Adrenal gland (tissue), 12 donors: ENCODE measurements around the gene SH2D1A. TPM values are rescaled to one million over a fixed set of nuclear protein-coding genes. Genes with fewer than 3 reads are reported as not detected.

Source experiments
- DNase-seq, 7 donors: peaks; one replicate each; pipeline ENCODE4 v3.0.0-alpha.2; 2019 to 2020
- H3K27ac ChIP-seq, 5 donors: fragments of 200-600 bp; sonication (generic) in 4 of 5; 1 replicate in 3 of 5; 2 replicates in 2 of 5; pipeline versions ENCODE4 v1.5.1 to v1.8.0; 2016 to 2020; ENCODE audit warnings: mild to moderate bottlenecking in 1 of 5
- H3K27me3 ChIP-seq: fragments of 200-600 bp; 2 replicates; pipeline ENCODE4 v1.8.0; 2021
- H3K36me3 ChIP-seq, 2 donors: fragments of 200-600 bp; replicated peaks in 1 of 2; 1 replicate in 1 of 2; 2 replicates in 1 of 2; pipeline versions ENCODE4 v1.5.1 to v1.8.0; 2018 to 2022
- H3K4me1 ChIP-seq, 2 donors: fragments of 200-600 bp; replicated peaks in 1 of 2; 1 replicate in 1 of 2; 2 replicates in 1 of 2; pipeline versions ENCODE4 v1.5.1 to v1.8.0; 2018 to 2021
- H3K4me3 ChIP-seq, 4 donors: fragments of 200-600 bp; sonication (generic) in 3 of 4; one replicate each; pipeline ENCODE4 v1.5.1; 2016 to 2018
- H3K9me3 ChIP-seq, 3 donors: fragments of 200-600 bp; sonication (generic) in 1 of 3; replicated peaks in 1 of 3; 1 replicate in 2 of 3; 2 replicates in 1 of 3; pipeline versions ENCODE4 v1.5.1 to v1.8.0; 2016 to 2021
- POLR2A ChIP-seq, 2 donors: fragments of 450-650 bp; IDR thresholded peaks; one replicate each; pipeline ENCODE4 v1.6.1; 2017; ENCODE audit warnings: antibody characterized with exemption in 2 of 2, mild to moderate bottlenecking in 2 of 2, moderate library complexity in 1 of 2
- WGBS, 4 donors: extraction: QIAGEN DNeasy Blood & Tissue Kit in 2 of 4; methylation state at CpG; one replicate each; pipeline versions ENCODE4 v1.1.5 to v1.1.7; 2013 to 2017; 5-methylcytosine and 5-hydroxymethylcytosine counted together
- intact Hi-C, 2 donors: fragments of 100-400 bp; cut with DNase I; formaldehyde crosslinking; loops; one replicate each; pipeline versions ENCODE4 v1.14.1 to v1.15.0; 2022 to 2023
- polyA plus RNA-seq, 3 donors: library from polyadenylated mRNA; stranded (reverse); fragments of 200-250 nt in 2 of 3; fragments of 350-450 nt in 1 of 3; fragmentation: Illumina TruSeq in 1 of 3; extraction: RNeasy Lipid Tissue Mini Kit (QIAGEN cat#74804) in 1 of 3; gene quantifications; one replicate each; pipeline ENCODE4 v1.2.3, GENCODE V29; 2013 to 2014
- total RNA-seq, 9 donors: library from RNA; depleted of rRNA in 4 of 9; stranded (reverse); fragments of >200 nt in 4 of 9; fragments of 120-200 nt in 1 of 9; fragmentation: NEBNext Ultra II Directional in 1 of 9; extraction: Animal tissue kit (Norgen Biotek cat#: 25700) in 1 of 9; gene quantifications; one replicate each; pipeline versions ENCODE4 v1.1.0 to v1.2.4, GENCODE V29; 2013 to 2023
- TF ChIP-seq, protein P1 (sequence below), 6 experiments: fragments of 450-650 bp in 4 of 6; fragments of 200-600 bp in 2 of 6; sonication (generic) in 1 of 6; IDR thresholded peaks; 1 replicate in 5 of 6; 2 replicates in 1 of 6; pipeline versions ENCODE4 v1.5.1 to v1.8.0; 2016 to 2021; ENCODE audit warnings: antibody characterized with exemption in 6 of 6, mild to moderate bottlenecking in 2 of 6, moderate library complexity in 1 of 6
- donor health status: healthy with polysubstance abuse.
- donor health status: Bipolar disorder and iron deficiency.
- donor health status: DM: yes; HTN: yes; CAD: no.
- donor health status: DM: no; HTN: no; CAD: no.
- donor health status: DM: no; HTN: no; CAD: no.
- donor health status: DM: yes; HTN: yes; CAD: no.

SH2D1A gene
- total and polyA plus RNA-seq, 12 donors = 0.06 to 1.4 (median 0.40) TPM; not detected in 3

DNA sequence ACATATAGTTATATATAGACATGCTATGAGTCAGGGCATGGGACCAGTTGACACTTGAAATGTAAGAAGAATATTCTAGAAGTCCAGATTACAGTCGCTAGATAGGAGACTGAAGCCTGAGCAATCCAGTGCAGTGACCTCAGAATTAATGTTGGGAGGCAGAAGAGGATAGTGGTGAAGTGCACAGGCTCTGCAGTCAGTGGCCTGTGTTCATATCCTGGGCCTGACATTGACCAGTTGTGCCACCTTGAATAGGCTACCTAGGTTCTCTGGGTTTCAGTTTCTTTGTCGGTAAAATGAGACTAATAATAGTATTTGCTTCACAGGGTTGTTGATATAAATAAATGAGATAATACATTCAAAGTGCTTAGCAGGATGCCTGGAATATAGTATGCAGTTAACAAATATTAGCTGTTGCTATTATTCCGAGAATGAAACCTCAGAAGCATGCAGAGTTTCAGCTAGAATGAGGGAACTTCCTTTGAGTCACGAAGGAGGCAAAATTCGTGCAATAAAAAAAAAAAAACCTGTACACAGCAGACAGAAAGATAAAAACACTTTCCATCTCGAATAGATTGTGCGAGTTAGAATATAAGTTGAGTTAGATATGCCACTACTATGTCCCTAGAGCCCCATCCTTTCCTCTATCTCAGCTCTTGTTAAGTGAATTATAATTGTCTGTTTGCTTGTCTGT is 4.0 kb upstream of the SH2D1A start:
- no peaks in the 10 kb centered on the region for H3K9me3 ChIP-seq
- 53 to 72% (median 63%) methylated on average over 7 of the region's 7 CpGs for WGBS, 4 donors
- TF ChIP-seq, protein P1, sequence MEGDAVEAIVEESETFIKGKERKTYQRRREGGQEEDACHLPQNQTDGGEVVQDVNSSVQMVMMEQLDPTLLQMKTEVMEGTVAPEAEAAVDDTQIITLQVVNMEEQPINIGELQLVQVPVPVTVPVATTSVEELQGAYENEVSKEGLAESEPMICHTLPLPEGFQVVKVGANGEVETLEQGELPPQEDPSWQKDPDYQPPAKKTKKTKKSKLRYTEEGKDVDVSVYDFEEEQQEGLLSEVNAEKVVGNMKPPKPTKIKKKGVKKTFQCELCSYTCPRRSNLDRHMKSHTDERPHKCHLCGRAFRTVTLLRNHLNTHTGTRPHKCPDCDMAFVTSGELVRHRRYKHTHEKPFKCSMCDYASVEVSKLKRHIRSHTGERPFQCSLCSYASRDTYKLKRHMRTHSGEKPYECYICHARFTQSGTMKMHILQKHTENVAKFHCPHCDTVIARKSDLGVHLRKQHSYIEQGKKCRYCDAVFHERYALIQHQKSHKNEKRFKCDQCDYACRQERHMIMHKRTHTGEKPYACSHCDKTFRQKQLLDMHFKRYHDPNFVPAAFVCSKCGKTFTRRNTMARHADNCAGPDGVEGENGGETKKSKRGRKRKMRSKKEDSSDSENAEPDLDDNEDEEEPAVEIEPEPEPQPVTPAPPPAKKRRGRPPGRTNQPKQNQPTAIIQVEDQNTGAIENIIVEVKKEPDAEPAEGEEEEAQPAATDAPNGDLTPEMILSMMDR (IDR thresholded peaks at IDR 0.05) = no peak
- no peak for TF ChIP-seq POLR2A (IDR thresholded peaks at IDR 0.05)
- H3K4me1 ChIP-seq = no peaks in the 10 kb centered on the region
- no peak overlapping the region for H3K4me3 ChIP-seq
- intact Hi-C loops = no loop called here
- H3K27me3 ChIP-seq = peaks cover 6% of the 10 kb centered on the region
- H3K27ac ChIP-seq = no peak overlapping the region
- H3K36me3 ChIP-seq = no peaks in the 10 kb centered on the region
- no peak for DNase-seq

DNA sequence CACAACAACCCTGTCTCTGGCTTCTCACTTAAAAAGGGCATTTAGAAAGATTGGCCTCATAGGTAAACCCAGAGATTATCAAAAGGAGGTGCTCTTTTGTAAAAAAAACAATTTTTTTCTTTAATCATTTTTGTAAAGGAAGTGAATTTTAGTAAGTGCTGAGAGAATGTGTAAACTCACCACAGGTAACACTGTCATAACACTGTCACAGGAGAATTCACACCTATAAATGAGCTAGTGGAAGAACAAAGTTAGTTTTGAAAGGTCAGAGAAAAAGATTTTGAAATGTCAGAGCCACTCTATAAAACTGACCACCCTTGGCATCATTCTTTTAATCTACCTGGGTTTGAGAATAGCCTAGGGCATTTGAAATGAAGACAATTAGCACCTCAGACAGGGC is 3.3 kb upstream of the SH2D1A start:
- Histone ChIP-seq H3K27ac (no peak overlapping the region), H3K4me1 (no peaks in the 10 kb centered on the region), H3K4me3 (no peak overlapping the region), H3K36me3 (no peaks in the 10 kb centered on the region), H3K27me3 (peaks cover 6% of the 10 kb centered on the region), H3K9me3 (no peaks in the 10 kb centered on the region)
- TF ChIP-seq, protein P1 (IDR thresholded peaks at IDR 0.05) = no peak
- no peak for TF ChIP-seq POLR2A (IDR thresholded peaks at IDR 0.05)
- no peak for DNase-seq
- intact Hi-C loops = no loop called here

DNA sequence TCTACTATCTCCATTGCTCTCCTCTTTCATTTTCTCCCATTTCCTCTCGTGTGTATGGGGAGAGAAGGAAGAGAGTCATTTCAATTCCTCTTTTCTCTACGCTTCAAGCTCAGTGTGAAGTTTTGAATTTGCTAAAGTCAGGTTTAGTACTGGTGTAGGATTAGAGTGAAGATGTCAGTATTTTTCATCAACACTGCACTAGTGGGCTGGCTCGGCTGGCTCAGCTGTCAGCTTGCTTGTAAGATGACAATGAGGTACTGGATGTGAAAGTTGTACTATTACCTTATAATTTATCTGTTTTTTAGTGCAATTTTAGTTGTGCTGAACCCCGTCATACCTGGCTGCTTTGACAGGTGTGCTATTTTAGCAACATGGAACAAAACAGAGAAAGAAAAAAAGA is 2.1 kb upstream of the SH2D1A start:
- Histone ChIP-seq H3K4me1 (no peaks in the 10 kb centered on the region), H3K4me3 (no peak overlapping the region), H3K9me3 (no peaks in the 10 kb centered on the region), H3K27ac (no peak overlapping the region), H3K36me3 (no peaks in the 10 kb centered on the region), H3K27me3 (no peaks in the 10 kb centered on the region)
- intact Hi-C loops = no loop called here
- 50 to 59% (median 53%) methylated on average over 4 of the region's 4 CpGs for WGBS, 4 donors
- no peak for DNase-seq
- TF ChIP-seq POLR2A (IDR thresholded peaks at IDR 0.05) = no peak
- TF ChIP-seq, protein P1 (IDR thresholded peaks at IDR 0.05) = no peak

DNA sequence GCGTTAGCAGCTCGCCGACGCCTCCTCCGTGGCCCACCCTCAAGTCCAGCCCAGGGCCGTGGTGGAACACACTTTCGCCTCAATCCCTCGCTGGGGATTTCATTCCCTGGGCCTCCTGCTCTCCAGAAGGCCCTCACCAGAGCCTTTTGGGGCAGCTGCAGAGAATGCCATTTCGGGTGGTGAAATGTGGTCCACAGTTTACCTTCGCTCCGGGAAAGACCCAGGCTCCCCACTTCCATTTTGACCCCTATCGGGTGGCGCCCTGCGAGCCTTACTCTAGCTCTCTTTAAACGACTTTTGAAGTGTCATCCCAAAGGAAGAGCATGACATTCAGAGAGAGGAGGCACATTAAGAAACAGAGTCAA is 496 bp downstream of the SH2D1A start:
- Histone ChIP-seq H3K4me3 (no peak overlapping the region), H3K4me1 (no peaks in the 10 kb centered on the region), H3K27me3 (no peaks in the 10 kb centered on the region), H3K27ac (no peak overlapping the region), H3K9me3 (no peaks in the 10 kb centered on the region), H3K36me3 (no peaks in the 10 kb centered on the region)
- intact Hi-C loops = no loop called here
- WGBS, 4 donors = 70 to 85% (median 82%) methylated on average over 5 to 15 of the region's 15 CpGs
- no peak for DNase-seq
- TF ChIP-seq, protein P1 (IDR thresholded peaks at IDR 0.05) = no peak
- TF ChIP-seq POLR2A (IDR thresholded peaks at IDR 0.05) = no peak
